HG03060 (cell line): ENCODE measurements around the gene NPPB.

Source experiments
- ATAC-seq: cut with Tn5 transposase; IDR thresholded peaks from one replicate; pipeline ENCODE4 v1.9.1; 2021; ENCODE audit warnings: low read depth, moderate number of reproducible peaks; ENCODE audit not compliant: unreplicated experiment

The NPPB gene

GRCh38 chr1:11881749-11882441, 23.1 kb upstream of the NPPB start:
- ATAC-seq: no peak

- no peak for ATAC-seq
Measured at GRCh38 chr1:11880911-11881748, 22.4 kb upstream of the NPPB start.

- no peak for ATAC-seq
Measured at GRCh38 chr1:11880181-11880575, 21.4 kb upstream of the NPPB start.

- ATAC-seq: no peak
Measured at GRCh38 chr1:11879311-11880180, 20.8 kb upstream of the NPPB start.

- ATAC-seq: no peak
Measured at GRCh38 chr1:11878891-11879190, 20.1 kb upstream of the NPPB start.

- no peak for ATAC-seq
Measured at GRCh38 chr1:11878081-11878890, 19.5 kb upstream of the NPPB start.

GRCh38 chr1:11877074-11877473, 18.3 kb upstream of the NPPB start:
- no peak for ATAC-seq

GRCh38 chr1:11875094-11875493, 16.3 kb upstream of the NPPB start:
- no peak for ATAC-seq

- ATAC-seq: no peak
Measured at GRCh38 chr1:11874624-11875023, 15.9 kb upstream of the NPPB start.

- no peak for ATAC-seq
Measured at GRCh38 chr1:11874258-11874562, 15.5 kb upstream of the NPPB start.

- no peak for ATAC-seq
Measured at GRCh38 chr1:11873395-11874257, 14.9 kb upstream of the NPPB start.

- no peak for ATAC-seq
Measured at GRCh38 chr1:11872545-11872944, 13.8 kb upstream of the NPPB start.

- ATAC-seq: no peak
Measured at GRCh38 chr1:11869650-11870207, 11.0 kb upstream of the NPPB start.

GRCh38 chr1:11869104-11869503, 10.4 kb upstream of the NPPB start:
- ATAC-seq: no peak

GRCh38 chr1:11868331-11868980, 9.7 kb upstream of the NPPB start:
- no peak for ATAC-seq

- no peak for ATAC-seq
Measured at GRCh38 chr1:11862890-11863289, 4.1 kb upstream of the NPPB start.

GRCh38 chr1:11860587-11860986, 1.8 kb upstream of the NPPB start:
- no peak for ATAC-seq

- ATAC-seq: no peak
Measured at GRCh38 chr1:11860083-11860482, 1.3 kb upstream of the NPPB start.
